ENCODE data around the gene CCDC184. TPM values are rescaled to one million over a fixed set of nuclear protein-coding genes. Genes with fewer than 3 reads are reported as not detected.

Gene CCDC184
- total and polyA plus RNA-seq, 2 experiments from 2014 or later, result 1.7 to 2.0 TPM

- Histone ChIP-seq H3K9me3 (ENCODE audit: low read depth) (no peaks in the 10 kb centered on the region), H3K27ac (peak overlapping the region; percentile 3; the same call in 1 of the 2 replicates), H3K79me2 (ENCODE audit: insufficient read depth) (no peaks in the 10 kb centered on the region), H2AFZ (peak overlapping the region; percentile 78), H3K4me1 (ENCODE audit: insufficient read depth) (peaks cover 13% of the 10 kb centered on the region), H3K9me2 (ENCODE audit: insufficient read depth) (no peaks in the 10 kb centered on the region), H3K27me3 (replicated peaks; ENCODE audit: insufficient read depth) (peaks cover 18% of the 10 kb centered on the region; the same call in 1 of the 2 replicates), H3K4me3 (peak overlapping the region; percentile 22), H3F3A (ENCODE audit: insufficient read depth) (peaks cover 13% of the 10 kb centered on the region), H4K20me1 (ENCODE audit: insufficient read depth) (no peaks in the 10 kb centered on the region), H3K36me3 (ENCODE audit: low read depth) (no peaks in the 10 kb centered on the region), H3K9ac (peak overlapping the region; percentile 28), H3K4me2 (ENCODE audit: unreplicated experiment) (peak overlapping the region; percentile 65)
- in situ Hi-C loops (cut with MboI), result no loop called here
- TF ChIP-seq EZH2 (IDR thresholded peaks at IDR 0.05; ENCODE audit: insufficient read depth, poor library complexity, severe bottlenecking), result no peak
- no peak for TF ChIP-seq EZH2phosphoT487 (IDR thresholded peaks at IDR 0.05; ENCODE audit: insufficient read depth, low read depth)
- DNase-seq, result peak; percentile 42
- WGBS, 2 experiments (ENCODE audit: low coverage in 1 of 2, low lambda C conversion rate in 2 of 2, missing lambda C conversion rate in 2 of 2), result 28 to 34% methylated on average over 3 of the region's 3 CpGs
Observed at GRCh38 chr12:48175613-48176416, 7.6 kb upstream of the CCDC184 start.

- TF ChIP-seq EZH2 (IDR thresholded peaks at IDR 0.05; ENCODE audit: insufficient read depth, poor library complexity, severe bottlenecking) (no peak), EZH2phosphoT487 (IDR thresholded peaks at IDR 0.05; ENCODE audit: insufficient read depth, low read depth) (no peak)
- no peak overlapping the region for H3K27ac ChIP-seq
- H3F3A ChIP-seq (ENCODE audit: insufficient read depth), result peaks cover 13% of the 10 kb centered on the region
- in situ Hi-C loops (cut with MboI), result no loop called here
- H3K36me3 ChIP-seq (ENCODE audit: low read depth), result no peaks in the 10 kb centered on the region
- H3K79me2 ChIP-seq (ENCODE audit: insufficient read depth), result no peaks in the 10 kb centered on the region
- peak overlapping the region; percentile 65 for H3K4me2 ChIP-seq (ENCODE audit: unreplicated experiment)
- H3K9me3 ChIP-seq (ENCODE audit: low read depth), result no peaks in the 10 kb centered on the region
- H2AFZ ChIP-seq, result peak overlapping the region; percentile 78
- no peaks in the 10 kb centered on the region for H3K9me2 ChIP-seq (ENCODE audit: insufficient read depth)
- no peaks in the 10 kb centered on the region for H4K20me1 ChIP-seq (ENCODE audit: insufficient read depth)
- 0 out of 2 replicates have a peak overlapping the region, but pooled peaks have one; percentile 22 for H3K4me3 ChIP-seq
- peaks cover 18% of the 10 kb centered on the region; the same call in 1 of the 2 replicates for H3K27me3 ChIP-seq (replicated peaks; ENCODE audit: insufficient read depth)
- H3K9ac ChIP-seq, result peak overlapping the region; percentile 28; the same call in 1 of the 2 replicates
- H3K4me1 ChIP-seq (ENCODE audit: insufficient read depth), result peaks cover 13% of the 10 kb centered on the region
- DNase-seq, result no peak
Observed at GRCh38 chr12:48176417-48176751, 7.1 kb upstream of the CCDC184 start.

- peaks cover 18% of the 10 kb centered on the region; the same call in 1 of the 2 replicates for H3K27me3 ChIP-seq (replicated peaks; ENCODE audit: insufficient read depth)
- H4K20me1 ChIP-seq (ENCODE audit: insufficient read depth), result no peaks in the 10 kb centered on the region
- 42 to 51% methylated on average over 4 of the region's 4 CpGs for WGBS, 2 experiments (ENCODE audit: low coverage in 1 of 2, low lambda C conversion rate in 2 of 2, missing lambda C conversion rate in 2 of 2)
- H3K36me3 ChIP-seq (ENCODE audit: low read depth), result no peaks in the 10 kb centered on the region
- H3K9me3 ChIP-seq (ENCODE audit: low read depth), result no peaks in the 10 kb centered on the region
- in situ Hi-C loops (cut with MboI), result no loop called here
- no peak overlapping the region for H2AFZ ChIP-seq
- H3K4me2 ChIP-seq (ENCODE audit: unreplicated experiment), result no peak overlapping the region
- H3K9me2 ChIP-seq (ENCODE audit: insufficient read depth), result no peaks in the 10 kb centered on the region
- H3K9ac ChIP-seq, result no peak overlapping the region
- H3K4me3 ChIP-seq, result no peak overlapping the region
- no peak for DNase-seq
- TF ChIP-seq EZH2 (IDR thresholded peaks at IDR 0.05; ENCODE audit: insufficient read depth, poor library complexity, severe bottlenecking) (no peak), EZH2phosphoT487 (IDR thresholded peaks at IDR 0.05; ENCODE audit: insufficient read depth, low read depth) (no peak)
- no peak overlapping the region for H3K27ac ChIP-seq
- H3F3A ChIP-seq (ENCODE audit: insufficient read depth), result peaks cover 21% of the 10 kb centered on the region
- H3K79me2 ChIP-seq (ENCODE audit: insufficient read depth), result no peaks in the 10 kb centered on the region
- H3K4me1 ChIP-seq (ENCODE audit: insufficient read depth), result peaks cover 20% of the 10 kb centered on the region
Observed at GRCh38 chr12:48177982-48178381, 5.5 kb upstream of the CCDC184 start.

- H3K9me2 ChIP-seq (ENCODE audit: insufficient read depth), result no peaks in the 10 kb centered on the region
- H3K4me3 ChIP-seq, result no peak overlapping the region
- peaks cover 20% of the 10 kb centered on the region for H3K4me1 ChIP-seq (ENCODE audit: insufficient read depth)
- H3K27me3 ChIP-seq (replicated peaks; ENCODE audit: insufficient read depth), result peaks cover 20% of the 10 kb centered on the region; the same call in 1 of the 2 replicates
- DNase-seq, result no peak
- 59 to 76% methylated on average over 1 of the region's 1 CpG for WGBS, 2 experiments (ENCODE audit: low coverage in 1 of 2, low lambda C conversion rate in 2 of 2, missing lambda C conversion rate in 2 of 2)
- no peak overlapping the region for H3K27ac ChIP-seq
- H3K79me2 ChIP-seq (ENCODE audit: insufficient read depth), result no peaks in the 10 kb centered on the region
- H4K20me1 ChIP-seq (ENCODE audit: insufficient read depth), result no peaks in the 10 kb centered on the region
- in situ Hi-C loops (cut with MboI), result no loop called here
- no peak overlapping the region for H3K9ac ChIP-seq
- H3K36me3 ChIP-seq (ENCODE audit: low read depth), result no peaks in the 10 kb centered on the region
- H3F3A ChIP-seq (ENCODE audit: insufficient read depth), result peaks cover 21% of the 10 kb centered on the region
- no peak overlapping the region for H2AFZ ChIP-seq
- no peaks in the 10 kb centered on the region for H3K9me3 ChIP-seq (ENCODE audit: low read depth)
- TF ChIP-seq EZH2phosphoT487 (IDR thresholded peaks at IDR 0.05; ENCODE audit: insufficient read depth, low read depth) (no peak), EZH2 (IDR thresholded peaks at IDR 0.05; ENCODE audit: insufficient read depth, poor library complexity, severe bottlenecking) (no peak)
- H3K4me2 ChIP-seq (ENCODE audit: unreplicated experiment), result no peak overlapping the region
Observed at GRCh38 chr12:48179466-48179865, 4.0 kb upstream of the CCDC184 start.

All from GM23248 (cell line).